ENCODE data around the gene DLGAP1.
A peak's percentile ranks its signal among the peaks of the same experiment; 100 is the strongest.

The DLGAP1 gene

GRCh38 chr18:3468833-3469232, 986.3 kb downstream of the DLGAP1 start:
- DNase-seq (ENCODE audit: low spot score), result no peak

GRCh38 chr18:3468066-3468705, 986.9 kb downstream of the DLGAP1 start:
- DNase-seq (ENCODE audit: low spot score), result no peak

- no peak for DNase-seq (ENCODE audit: low spot score)
Measured at GRCh38 chr18:3466872-3467271, 988.2 kb downstream of the DLGAP1 start.

- no peak for DNase-seq (ENCODE audit: low spot score)
Measured at GRCh38 chr18:3466045-3466444, 989.1 kb downstream of the DLGAP1 start.

- DNase-seq (ENCODE audit: low spot score), result no peak
Measured at GRCh38 chr18:3463051-3463450, 992.1 kb downstream of the DLGAP1 start.

- DNase-seq (ENCODE audit: low spot score), result no peak
Measured at GRCh38 chr18:3461704-3462103, 993.4 kb downstream of the DLGAP1 start.

GRCh38 chr18:3460823-3461398, 994.2 kb downstream of the DLGAP1 start:
- DNase-seq (ENCODE audit: low spot score), result no peak

GRCh38 chr18:3458952-3459853, 995.9 kb downstream of the DLGAP1 start:
- peak; percentile 84 for DNase-seq (ENCODE audit: low spot score)

- DNase-seq (ENCODE audit: low spot score), result no peak
Measured at GRCh38 chr18:3458378-3458777, 996.7 kb downstream of the DLGAP1 start.

- DNase-seq (ENCODE audit: low spot score), result no peak
Measured at GRCh38 chr18:3457261-3457724, 997.8 kb downstream of the DLGAP1 start.

GRCh38 chr18:3456686-3457069, 998.4 kb downstream of the DLGAP1 start:
- DNase-seq (ENCODE audit: low spot score), result no peak

GRCh38 chr18:3455907-3456685, 999.0 kb downstream of the DLGAP1 start:
- DNase-seq (ENCODE audit: low spot score), result no peak

- no peak for DNase-seq (ENCODE audit: low spot score)
Measured at GRCh38 chr18:3455090-3455635, 999.9 kb downstream of the DLGAP1 start.

GRCh38 chr18:3454365-3455089, 1000.6 kb downstream of the DLGAP1 start:
- peak; percentile 72 for DNase-seq (ENCODE audit: low spot score)

GRCh38 chr18:3453540-3454364, 1001.4 kb downstream of the DLGAP1 start:
- DNase-seq (ENCODE audit: low spot score), result peak; percentile 53

- DNase-seq (ENCODE audit: low spot score), result no peak
Measured at GRCh38 chr18:3452750-3453539, 1002.2 kb downstream of the DLGAP1 start.

GRCh38 chr18:3451989-3452749, 1002.9 kb downstream of the DLGAP1 start:
- no peak for DNase-seq (ENCODE audit: low spot score)

- DNase-seq (ENCODE audit: low spot score), result peak; percentile 89
Measured at GRCh38 chr18:3451183-3451988, 1003.7 kb downstream of the DLGAP1 start.

Measured in globus pallidus (tissue), 1 donor.